GM12801 (cell line): Measurements from ENCODE around the gene KIAA1671.

Experiments used
- CTCF ChIP-seq: IDR thresholded peaks from one replicate; pipeline ENCODE4 v1.5.1; 2011; ENCODE audit warnings: control low read depth; ENCODE audit not compliant: insufficient read length; ENCODE audit errors: extremely low read depth

The KIAA1671 gene

GRCh38 chr22:24951942-24952836, at the start of gene KIAA1671:
KIAA1671 (plus strand) TSS chr22:24952716; CDS start chr22:25028000, 75,284 bp downstream.
- no peak for TF ChIP-seq CTCF

GRCh38 chr22:24905909-24906308, 46.6 kb upstream of the KIAA1671 start:
- no peak for TF ChIP-seq CTCF

GRCh38 chr22:24920029-24920428, 32.5 kb upstream of the KIAA1671 start:
- no peak for TF ChIP-seq CTCF

GRCh38 chr22:24925586-24926427, 26.7 kb upstream of the KIAA1671 start:
- TF ChIP-seq CTCF, result no peak

GRCh38 chr22:24926428-24926725, 26.1 kb upstream of the KIAA1671 start:
- no peak for TF ChIP-seq CTCF

- no peak for TF ChIP-seq CTCF
Measured at GRCh38 chr22:24926849-24927579, 25.5 kb upstream of the KIAA1671 start.

- TF ChIP-seq CTCF, result no peak
Measured at GRCh38 chr22:24928322-24928721, 24.2 kb upstream of the KIAA1671 start.
